Stimulated activated CD4-positive, alpha-beta T cell treated with anti-CD3 and anti-CD28 coated beads, TNF-alpha, amount 100 ng/mL, for 48 hours (primary cell): ENCODE data around the gene ZFP36.
A peak's percentile ranks its signal among the peaks of the same experiment; 100 is the strongest.
"Not testable (repeated sequence)": the region's sequence is repeated elsewhere in the genome, so short reads cannot be mapped to it uniquely, and the experiment has no call there.

Source experiments
- DNase-seq, 3 donors: peaks; one replicate each; pipeline ENCODE4 v3.0.0-alpha.2; 2020; ENCODE audit warnings: low read depth in 3 of 3

Gene ZFP36

GRCh38 chr19:39406656-39407409 lies at the start of gene ZFP36:
ZFP36 (plus strand) TSS chr19:39406847; CDS start chr19:39406905, 58 bp downstream.
- DNase-seq = peak; percentile 77 to 87 (median 80)

GRCh38 chr19:39359026-39359425 lies 47.6 kb upstream of the ZFP36 start:
- no peak for DNase-seq

GRCh38 chr19:39360599-39360998 lies 46.0 kb upstream of the ZFP36 start:
- DNase-seq = no peak

- DNase-seq = no peak
These were observed 43.7 kb upstream of the ZFP36 start for GRCh38 chr19:39362682-39363657.

- DNase-seq = no peak
These were observed 42.7 kb upstream of the ZFP36 start for GRCh38 chr19:39363901-39364457.

- no peak for DNase-seq
These were observed 41.1 kb upstream of the ZFP36 start for GRCh38 chr19:39365531-39365930.

- DNase-seq = no peak
These were observed 37.4 kb upstream of the ZFP36 start for GRCh38 chr19:39369200-39369599.

- no peak for DNase-seq
These were observed 35.9 kb upstream of the ZFP36 start for GRCh38 chr19:39370735-39371134.

GRCh38 chr19:39372047-39372802 lies 34.4 kb upstream of the ZFP36 start:
- no peak for DNase-seq

GRCh38 chr19:39372941-39373340 lies 33.7 kb upstream of the ZFP36 start:
- no peak for DNase-seq

- no peak for DNase-seq
These were observed 30.7 kb upstream of the ZFP36 start for GRCh38 chr19:39375929-39376328.

GRCh38 chr19:39377373-39378362 lies 29.0 kb upstream of the ZFP36 start:
- DNase-seq = no peak

- DNase-seq = not testable (repeated sequence)
These were observed 27.3 kb upstream of the ZFP36 start for GRCh38 chr19:39379366-39379765.

- DNase-seq = no peak
These were observed 26.7 kb upstream of the ZFP36 start for GRCh38 chr19:39379865-39380396.

GRCh38 chr19:39380521-39381502 lies 25.8 kb upstream of the ZFP36 start:
- DNase-seq = no peak

- no peak for DNase-seq
These were observed 24.6 kb upstream of the ZFP36 start for GRCh38 chr19:39381910-39382611.

- DNase-seq = no peak
These were observed 23.4 kb upstream of the ZFP36 start for GRCh38 chr19:39382991-39383828.
